Mesothelial cell of epicardium (in vitro differentiated cells): Measurements from ENCODE around the gene SGCA. TPM values are rescaled to one million over a fixed set of nuclear protein-coding genes. Genes with fewer than 3 reads are reported as not detected.

Experiments
- DNase-seq, 2 experiments: peaks; one replicate each; pipeline ENCODE4 v3.0.0; 2021; ENCODE audit warnings: low spot score in 2 of 2; ENCODE audit not compliant: unreplicated experiment in 2 of 2
- H3K27ac Mint-ChIP-seq: 2 replicates; pipeline ENCODE4 v1.8.0; 2021; ENCODE audit warnings: mixed read lengths
- H3K27me3 Mint-ChIP-seq: 2 replicates; pipeline ENCODE4 v1.8.0; 2021; ENCODE audit warnings: low read depth, mixed read lengths
- H3K36me3 Mint-ChIP-seq: 2 replicates; pipeline ENCODE4 v1.8.0; 2021; ENCODE audit warnings: mixed read lengths
- H3K4me1 Mint-ChIP-seq: 2 replicates; pipeline ENCODE4 v1.8.0; 2021; ENCODE audit warnings: mixed read lengths
- H3K4me3 Mint-ChIP-seq: 2 replicates; pipeline ENCODE4 v1.8.0; 2021; ENCODE audit warnings: mild to moderate bottlenecking, moderate library complexity, mixed read lengths
- H3K9me3 Mint-ChIP-seq: 2 replicates; pipeline ENCODE4 v1.8.0; 2021; ENCODE audit warnings: mixed read lengths
- total RNA-seq: library from RNA; stranded (reverse); gene quantifications from 3 replicates; pipeline ENCODE4 v1.2.1, GENCODE V29; 2021
- TF ChIP-seq, protein P1 (sequence below): fragments of 200-600 bp; sonication (generic); IDR thresholded peaks from one replicate; pipeline ENCODE4 v1.5.0; 2021; ENCODE audit warnings: antibody characterized with exemption; ENCODE audit not compliant: unreplicated experiment

SGCA gene
- total RNA-seq, 1 donor from 2014 or later = not detected

DNA sequence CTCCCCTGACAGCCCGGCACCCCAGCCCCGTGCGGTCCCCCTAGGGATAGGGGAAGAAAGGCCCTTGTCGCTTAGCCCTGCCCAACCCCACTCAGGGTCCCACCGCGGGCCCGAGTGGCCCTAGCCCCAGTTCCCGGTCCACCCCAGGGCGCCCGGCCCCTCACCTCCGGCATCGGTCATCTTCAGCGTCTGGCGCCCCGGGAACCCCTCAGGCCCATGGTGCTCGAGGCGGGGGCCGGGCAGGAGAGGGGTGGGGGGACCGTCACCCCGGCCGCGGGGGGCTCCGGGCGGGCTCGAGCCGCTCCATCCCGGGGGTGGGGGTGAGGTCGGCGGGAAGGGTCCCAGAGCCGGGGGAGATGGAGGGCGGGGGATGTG lies 36.5 kb upstream of the SGCA start:
- Mint-ChIP-seq H3K27me3 (peaks cover 8% of the 10 kb centered on the region), H3K4me3 (peak overlapping the region; percentile 93), H3K36me3 (no peaks in the 10 kb centered on the region), H3K9me3 (no peaks in the 10 kb centered on the region), H3K4me1 (peaks cover 20% of the 10 kb centered on the region), H3K27ac (no peak overlapping the region)
- TF ChIP-seq, protein P1, sequence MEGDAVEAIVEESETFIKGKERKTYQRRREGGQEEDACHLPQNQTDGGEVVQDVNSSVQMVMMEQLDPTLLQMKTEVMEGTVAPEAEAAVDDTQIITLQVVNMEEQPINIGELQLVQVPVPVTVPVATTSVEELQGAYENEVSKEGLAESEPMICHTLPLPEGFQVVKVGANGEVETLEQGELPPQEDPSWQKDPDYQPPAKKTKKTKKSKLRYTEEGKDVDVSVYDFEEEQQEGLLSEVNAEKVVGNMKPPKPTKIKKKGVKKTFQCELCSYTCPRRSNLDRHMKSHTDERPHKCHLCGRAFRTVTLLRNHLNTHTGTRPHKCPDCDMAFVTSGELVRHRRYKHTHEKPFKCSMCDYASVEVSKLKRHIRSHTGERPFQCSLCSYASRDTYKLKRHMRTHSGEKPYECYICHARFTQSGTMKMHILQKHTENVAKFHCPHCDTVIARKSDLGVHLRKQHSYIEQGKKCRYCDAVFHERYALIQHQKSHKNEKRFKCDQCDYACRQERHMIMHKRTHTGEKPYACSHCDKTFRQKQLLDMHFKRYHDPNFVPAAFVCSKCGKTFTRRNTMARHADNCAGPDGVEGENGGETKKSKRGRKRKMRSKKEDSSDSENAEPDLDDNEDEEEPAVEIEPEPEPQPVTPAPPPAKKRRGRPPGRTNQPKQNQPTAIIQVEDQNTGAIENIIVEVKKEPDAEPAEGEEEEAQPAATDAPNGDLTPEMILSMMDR = no peak
- DNase-seq = no peak

DNA sequence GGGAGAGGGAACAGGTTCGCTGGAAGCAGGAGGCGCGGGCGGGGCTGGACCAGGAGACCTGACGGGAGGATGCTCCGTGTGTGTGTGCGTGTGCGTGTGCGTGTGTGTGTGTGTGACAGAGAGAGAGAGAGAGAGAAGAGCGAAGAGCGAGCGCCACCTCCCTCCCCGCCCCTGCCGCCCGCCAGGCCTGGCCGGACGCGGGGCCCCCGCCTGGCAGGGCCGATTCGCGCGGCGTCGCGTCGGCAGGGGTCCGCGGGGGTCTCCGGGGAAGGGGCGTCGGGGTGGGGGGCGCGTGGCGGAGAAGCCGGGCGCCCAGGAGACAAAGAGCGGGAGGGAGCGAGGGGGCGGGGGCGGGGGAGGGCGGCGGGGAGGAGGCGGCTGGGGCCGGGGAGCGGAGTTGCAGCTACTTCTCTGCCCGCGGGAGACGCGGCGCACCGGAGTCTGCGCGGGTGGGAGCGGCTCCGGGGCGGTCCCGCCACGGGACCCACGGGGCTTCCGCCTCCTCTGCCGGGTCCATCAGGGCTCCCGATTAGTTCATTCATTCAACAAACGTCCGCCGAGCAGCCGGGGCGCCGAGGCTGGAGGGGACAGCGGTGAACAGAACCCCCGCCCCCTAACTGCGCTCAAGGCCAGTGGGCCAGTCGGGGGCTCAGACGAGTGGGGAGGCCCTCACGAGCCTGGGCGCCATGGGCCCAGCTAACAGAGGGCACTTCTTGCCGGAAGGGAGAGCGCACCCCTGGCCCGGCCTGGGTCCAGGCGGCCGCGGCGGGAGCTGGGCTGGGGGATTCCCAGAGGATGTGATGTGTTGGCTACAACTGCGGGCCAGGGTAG lies 35.9 kb upstream of the SGCA start, which contains the start of gene SAMD14:
SAMD14 (minus strand) TSS at position 433 of the 831 bp plus-strand sequence. CDS start 5,201 bp downstream, outside the sequence.
- DNase-seq = peak in 1 of 2 experiments; percentile 64

DNA sequence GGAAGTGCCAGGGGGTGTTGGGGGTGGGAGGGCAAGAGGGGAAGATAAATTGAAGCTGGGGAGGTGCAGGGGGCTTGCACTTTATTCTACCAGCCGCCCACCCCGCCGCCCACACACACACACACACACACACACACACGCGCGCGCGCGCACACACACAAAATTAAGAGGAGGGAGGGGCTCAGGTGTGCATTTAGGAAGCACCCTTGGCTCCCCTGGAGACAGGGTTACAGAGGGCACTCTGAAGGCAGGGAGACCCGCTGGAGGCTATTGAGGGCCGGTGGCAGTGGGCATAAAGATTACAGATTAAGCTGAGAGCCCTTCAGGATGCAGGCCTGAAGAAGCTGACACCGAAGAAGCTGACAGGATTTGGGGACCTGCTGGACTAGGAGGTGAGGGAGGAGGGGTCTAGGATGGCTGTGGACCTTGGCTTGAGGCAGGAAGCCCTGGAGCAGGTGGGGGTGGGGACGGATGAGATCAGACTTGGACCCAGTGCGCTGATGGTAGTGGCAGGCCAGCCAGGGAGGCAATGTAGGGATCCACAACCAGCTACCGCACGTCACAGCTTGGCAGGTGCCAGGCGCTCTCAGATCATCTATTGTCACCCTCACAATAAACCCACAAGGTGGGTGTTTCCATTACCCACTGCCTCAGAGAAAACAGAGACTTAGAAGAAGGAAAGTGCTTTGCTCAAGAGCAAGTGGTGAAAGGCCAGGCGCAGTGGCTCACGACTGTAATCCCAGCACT lies 35.1 kb upstream of the SGCA start:
- Mint-ChIP-seq H3K9me3 (no peaks in the 10 kb centered on the region), H3K4me3 (peak overlapping the region; percentile 65), H3K4me1 (peaks cover 20% of the 10 kb centered on the region), H3K27ac (no peak overlapping the region), H3K27me3 (peaks cover 8% of the 10 kb centered on the region), H3K36me3 (peaks cover 2% of the 10 kb centered on the region)
- TF ChIP-seq, protein P1 = no peak
- DNase-seq = no peak

More for the DNA sequence above, 35.9 kb upstream of the SGCA start, which contains the start of gene SAMD14:
- H3K4me3 Mint-ChIP-seq = peak within 1 kb of the TSS; percentile 93
- H3K4me1 Mint-ChIP-seq = peaks cover 20% of the 10 kb centered on the region
- no peaks in the 10 kb centered on the region for H3K36me3 Mint-ChIP-seq
- peak within 1 kb of the TSS; percentile 91 for H3K27ac Mint-ChIP-seq
- H3K27me3 Mint-ChIP-seq = peaks cover 8% of the 10 kb centered on the region
- TF ChIP-seq, protein P1 = no peak
- H3K9me3 Mint-ChIP-seq = no peaks in the 10 kb centered on the region

DNA sequence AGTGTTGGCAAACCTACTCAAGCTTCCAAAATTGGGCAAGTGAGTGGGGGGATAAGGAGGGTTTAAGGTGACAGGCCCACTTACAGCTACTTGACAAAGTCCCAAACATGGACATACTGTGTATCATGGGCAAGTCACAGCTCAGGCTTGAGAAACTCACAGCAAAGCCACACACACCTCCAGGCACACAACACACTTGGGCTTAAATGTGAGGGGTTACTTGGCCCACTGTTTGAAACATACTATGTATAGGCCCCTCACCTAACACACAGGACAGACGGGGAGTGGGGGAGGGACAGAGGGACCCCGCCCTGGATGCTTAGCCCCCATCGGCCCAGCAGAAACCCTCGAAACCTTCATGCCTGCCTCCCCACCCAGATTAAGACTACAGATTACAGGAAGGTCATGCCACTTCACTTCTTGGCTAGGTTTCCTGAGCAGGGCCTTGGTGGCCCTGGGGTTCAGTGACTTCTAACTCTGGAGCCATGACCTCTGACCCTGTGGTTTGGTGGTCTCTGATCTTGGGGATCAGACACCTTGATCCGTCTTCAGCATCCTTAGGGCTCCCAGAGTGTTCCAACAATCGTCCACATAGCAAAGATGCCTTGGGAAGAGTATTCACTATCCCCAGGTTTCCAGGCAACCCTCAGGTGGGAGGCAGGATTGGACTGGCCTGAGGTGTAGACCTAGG lies 33.6 kb upstream of the SGCA start:
- no peak overlapping the region for H3K4me3 Mint-ChIP-seq
- H3K27me3 Mint-ChIP-seq = peaks cover 8% of the 10 kb centered on the region
- no peak for DNase-seq
- TF ChIP-seq, protein P1 = no peak
- H3K4me1 Mint-ChIP-seq = peaks cover 20% of the 10 kb centered on the region
- H3K36me3 Mint-ChIP-seq = peaks cover 11% of the 10 kb centered on the region
- H3K27ac Mint-ChIP-seq = no peak overlapping the region
- no peaks in the 10 kb centered on the region for H3K9me3 Mint-ChIP-seq

DNA sequence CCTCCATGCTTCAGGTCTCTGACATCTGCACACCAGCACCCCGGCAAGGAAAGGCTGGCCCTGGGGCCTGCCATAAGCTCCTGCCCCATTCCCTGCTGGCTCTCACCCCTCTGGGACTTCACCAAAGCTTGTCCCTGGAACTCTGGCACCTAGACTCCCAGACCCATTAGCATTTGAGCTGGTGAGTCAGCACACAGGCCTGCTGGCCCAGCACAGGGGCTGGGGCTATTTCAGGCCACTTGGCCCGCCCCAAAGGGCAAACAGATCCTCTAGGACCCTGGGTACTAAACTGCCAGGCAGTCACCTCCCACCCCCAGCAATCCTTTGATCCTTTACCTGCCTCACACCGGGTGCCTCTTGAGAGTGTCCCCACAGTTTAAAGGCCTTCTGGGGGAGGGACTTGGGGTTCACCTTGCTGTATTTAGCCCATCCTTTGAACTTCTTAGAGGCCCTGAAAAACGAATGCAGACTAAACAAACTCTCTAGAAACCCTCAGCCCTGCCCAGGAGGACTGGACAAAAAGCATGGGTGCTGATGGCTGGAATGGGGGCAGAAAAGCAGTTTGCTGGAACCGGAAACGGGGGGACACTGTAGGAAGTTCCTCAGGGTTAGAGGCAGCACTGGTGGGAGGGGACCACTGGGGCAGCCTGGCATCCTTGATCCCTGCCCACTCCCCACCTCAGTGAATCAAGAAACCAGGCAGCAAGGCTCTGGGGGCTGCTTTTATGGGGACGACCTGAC lies 32.6 kb upstream of the SGCA start:
- peaks cover 12% of the 10 kb centered on the region for H3K4me1 Mint-ChIP-seq
- TF ChIP-seq, protein P1 = no peak
- no peaks in the 10 kb centered on the region for H3K9me3 Mint-ChIP-seq
- no peak overlapping the region for H3K27ac Mint-ChIP-seq
- H3K27me3 Mint-ChIP-seq = peaks cover 8% of the 10 kb centered on the region
- no peak overlapping the region for H3K4me3 Mint-ChIP-seq
- H3K36me3 Mint-ChIP-seq = peaks cover 19% of the 10 kb centered on the region
- DNase-seq = no peak
